ENCODE measurements around the gene MPV17.
"Not testable (repeated sequence)": the region's sequence is repeated elsewhere in the genome, so short reads cannot be mapped to it uniquely, and the experiment has no call there.

The MPV17 gene

GRCh38 chr2:27323596-27324285 is 844 bp upstream of the MPV17 start:
- in situ Hi-C loops (cut with HindIII; ENCODE audit: low sequenced_read_pairs): no loop called here

DNA sequence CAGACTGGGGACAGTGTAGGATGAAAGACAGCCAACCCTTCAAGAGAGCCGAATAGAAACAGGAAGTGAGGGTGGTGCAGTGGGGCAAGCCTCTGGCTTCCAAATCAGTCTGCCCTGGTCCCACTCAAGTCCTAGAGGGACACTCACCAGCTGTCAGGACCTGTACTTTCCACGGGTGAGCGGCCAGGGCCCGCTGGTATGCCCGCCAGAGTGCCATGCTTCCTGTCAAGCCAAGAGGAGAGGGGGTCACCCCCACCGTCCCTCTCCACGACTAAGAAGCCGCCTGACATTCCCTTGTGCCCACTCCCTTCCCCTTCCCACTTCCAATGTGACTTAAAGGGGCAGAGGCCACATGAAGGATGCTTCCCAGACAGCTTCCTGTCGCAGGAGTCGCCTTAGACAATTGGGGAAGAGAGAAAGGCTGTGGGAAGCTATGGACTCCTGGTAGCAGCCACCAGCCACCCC is 564 bp downstream of the MPV17 start:
- in situ Hi-C loops (cut with HindIII; ENCODE audit: low sequenced_read_pairs): no loop called here

DNA sequence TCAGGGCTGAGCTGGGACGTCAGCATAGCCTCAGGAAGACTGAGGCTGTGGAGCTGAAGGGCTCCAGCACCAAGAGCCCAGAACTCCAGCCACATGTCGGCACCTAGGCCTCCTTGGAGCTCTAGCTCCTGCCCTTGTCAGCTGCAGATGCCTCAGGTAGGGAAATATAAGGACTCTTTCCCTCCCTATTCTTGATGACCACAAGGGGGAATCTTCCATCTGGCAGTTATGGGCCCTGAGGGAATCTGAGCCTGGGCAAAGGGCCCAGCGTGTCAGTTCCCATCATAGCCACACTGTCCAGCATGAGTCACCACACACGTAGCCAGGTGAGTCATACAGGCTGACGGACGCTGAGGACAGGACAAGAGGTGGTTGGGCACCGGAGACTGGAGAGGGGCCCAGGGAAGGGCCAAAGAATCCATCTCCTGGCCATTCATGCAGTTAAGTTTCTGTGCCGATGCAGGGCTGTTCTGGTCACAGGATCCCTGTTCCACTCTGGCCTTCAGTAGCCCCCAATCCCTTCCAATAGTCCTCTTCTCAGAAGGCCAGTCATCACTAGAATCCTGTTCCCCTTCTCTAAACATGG is 1.8 kb downstream of the MPV17 start:
- in situ Hi-C loops (cut with HindIII; ENCODE audit: low sequenced_read_pairs): no loop called here

DNA sequence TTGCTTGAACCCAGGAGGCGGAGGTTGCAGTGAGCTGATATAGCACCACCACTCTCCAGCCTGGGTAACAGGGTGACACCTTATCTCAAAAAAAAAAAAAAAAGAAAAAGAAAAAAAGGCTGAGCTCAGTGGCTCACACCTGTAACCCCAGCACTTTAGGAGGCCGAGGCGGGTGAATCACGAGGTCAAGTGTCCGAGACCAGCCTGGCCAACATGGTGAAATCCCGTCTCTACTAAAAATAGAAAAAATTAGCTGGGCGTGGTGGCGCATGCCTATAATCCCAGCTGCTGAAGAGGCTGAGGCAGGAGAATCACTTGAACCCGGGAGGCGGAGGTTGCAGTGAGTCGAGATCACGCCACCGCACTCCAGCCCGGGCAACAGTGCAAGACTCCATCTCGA is 3.1 kb downstream of the MPV17 start:
- in situ Hi-C loops (cut with HindIII; ENCODE audit: low sequenced_read_pairs): not testable (repeated sequence)

DNA sequence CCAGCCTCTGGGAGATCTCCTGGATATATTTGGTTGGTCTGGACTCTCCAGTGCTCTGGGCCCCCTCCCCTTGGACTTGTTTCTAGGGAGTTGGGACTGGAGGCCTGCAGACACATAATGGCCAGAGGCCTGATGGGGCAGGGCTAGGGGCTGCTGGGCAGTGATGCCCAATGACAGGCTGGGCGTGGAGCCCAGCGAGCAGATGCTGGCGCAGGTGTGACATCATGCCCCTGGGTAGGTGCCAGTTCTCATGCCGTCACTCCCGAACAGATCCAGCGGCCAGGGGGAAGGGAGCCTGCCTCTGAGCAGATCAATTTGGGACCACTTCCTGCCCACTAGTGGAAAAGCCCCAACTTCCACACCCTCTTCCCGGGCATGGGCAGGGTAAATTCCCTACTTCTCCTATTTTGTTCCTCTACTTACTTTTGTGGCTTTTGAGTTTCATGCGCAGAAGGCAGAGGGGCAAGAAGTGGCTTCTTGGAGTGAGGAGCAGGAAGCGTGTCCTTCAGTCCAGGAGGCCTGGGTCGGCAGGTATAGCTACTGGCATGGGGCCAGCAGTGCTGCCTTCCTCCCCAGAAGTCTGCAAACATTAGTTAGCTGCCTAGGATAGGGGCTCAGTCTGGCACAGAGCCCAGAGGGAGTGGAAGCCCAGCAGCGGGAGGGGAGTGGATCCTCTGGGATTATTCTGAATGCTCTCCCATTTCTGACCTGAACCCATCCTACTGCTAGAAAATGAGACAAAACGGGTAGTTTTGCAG is 6.1 kb downstream of the MPV17 start:
- in situ Hi-C loops (cut with HindIII; ENCODE audit: low sequenced_read_pairs): no loop called here

DNA sequence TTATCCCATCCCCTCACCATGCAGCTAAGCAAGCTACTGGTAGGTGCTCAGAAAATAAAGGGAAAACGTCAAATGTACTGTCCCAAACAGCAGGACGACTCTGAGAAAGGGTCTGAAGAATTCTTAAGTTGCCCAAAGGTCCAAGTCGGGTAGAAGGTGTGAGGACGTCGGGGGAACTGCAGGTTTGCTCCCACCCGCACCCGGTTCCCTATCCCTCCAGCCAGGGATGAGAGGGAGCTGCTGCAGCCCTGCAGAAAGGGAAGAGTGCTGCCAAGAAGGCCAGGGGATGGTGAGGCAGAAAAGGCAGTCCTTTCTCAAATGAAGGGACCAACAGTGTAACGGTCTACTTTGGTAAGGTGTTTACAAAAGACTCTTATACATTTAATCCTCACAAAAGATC is 7.8 kb downstream of the MPV17 start:
- in situ Hi-C loops (cut with HindIII; ENCODE audit: low sequenced_read_pairs): no loop called here

- in situ Hi-C loops (cut with HindIII; ENCODE audit: low sequenced_read_pairs): no loop called here
Measured at GRCh38 chr2:27314709-27315108, 8.2 kb downstream of the MPV17 start.

DNA sequence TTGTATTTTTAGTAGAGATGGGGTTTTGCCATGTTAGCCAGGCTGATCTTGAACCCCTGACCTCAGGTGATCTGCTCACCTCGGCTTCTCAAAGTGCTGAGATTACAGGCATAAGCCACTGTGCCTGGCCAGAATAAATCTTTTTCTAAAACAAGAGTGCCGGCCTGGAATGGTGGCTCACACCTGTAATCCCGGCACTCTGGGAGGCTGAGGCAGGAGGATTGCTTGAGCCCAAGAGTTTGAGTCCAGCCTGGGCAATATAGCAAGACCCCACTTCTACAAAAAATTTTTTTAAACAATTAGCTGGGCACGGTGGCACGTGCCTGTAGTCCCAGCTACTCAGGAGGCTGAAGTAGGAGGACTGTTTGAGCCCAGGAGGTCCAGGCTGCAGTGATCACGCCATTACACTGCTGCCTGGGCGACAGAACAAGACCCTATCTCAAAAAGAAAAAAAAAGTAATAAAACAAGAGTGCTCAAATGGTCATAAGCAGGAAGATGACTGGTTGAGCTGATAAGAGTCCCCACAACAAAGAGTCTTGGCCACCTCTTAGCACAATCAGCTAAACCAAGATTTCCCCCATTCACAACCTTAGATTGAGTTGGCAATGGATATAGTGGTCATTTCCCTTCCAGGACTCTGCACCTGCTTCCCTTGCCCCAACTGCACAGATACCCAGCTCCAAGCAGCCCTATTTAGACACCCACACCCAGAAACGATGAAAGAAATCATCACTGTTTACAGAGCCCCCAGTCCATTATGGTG is 8.8 kb downstream of the MPV17 start:
- in situ Hi-C loops (cut with HindIII; ENCODE audit: low sequenced_read_pairs): no loop called here

DNA sequence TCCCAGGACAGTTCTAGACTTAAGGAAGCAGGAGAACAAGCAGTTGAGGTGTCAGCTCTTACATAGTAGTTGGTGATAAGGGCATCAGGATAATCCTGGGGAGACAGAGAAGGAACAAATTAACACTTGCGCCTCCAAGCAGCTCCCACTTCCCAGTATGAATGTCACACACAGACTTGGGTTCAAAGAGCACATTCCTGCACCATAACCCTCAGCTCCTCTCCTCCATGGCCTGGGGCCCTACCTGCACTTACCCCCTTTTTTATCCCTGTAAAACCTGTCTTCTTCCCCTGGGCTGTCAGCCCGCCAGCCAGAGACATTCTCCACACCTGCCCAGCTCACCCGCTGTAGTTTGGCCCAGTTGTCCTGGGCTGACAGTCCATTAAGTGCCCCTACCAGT is 10.7 kb downstream of the MPV17 start:
- in situ Hi-C loops (cut with HindIII; ENCODE audit: low sequenced_read_pairs): no loop called here

- in situ Hi-C loops (cut with HindIII; ENCODE audit: low sequenced_read_pairs): no loop called here
Measured at GRCh38 chr2:27309651-27310050, 13.2 kb downstream of the MPV17 start.

GRCh38 chr2:27308359-27308881 is 14.5 kb downstream of the MPV17 start, which contains the start of gene UCN:
Gene UCN, minus strand, starts transcription at chr2:27308445. Its CDS starts 550 bp downstream, at chr2:27307895.
- in situ Hi-C loops (cut with HindIII; ENCODE audit: low sequenced_read_pairs): no loop called here

- in situ Hi-C loops (cut with HindIII; ENCODE audit: low sequenced_read_pairs): no loop called here
Measured at GRCh38 chr2:27307545-27308358, 15.1 kb downstream of the MPV17 start.

- in situ Hi-C loops (cut with HindIII; ENCODE audit: low sequenced_read_pairs): no loop called here
Measured at GRCh38 chr2:27307287-27307544, 15.7 kb downstream of the MPV17 start.

DNA sequence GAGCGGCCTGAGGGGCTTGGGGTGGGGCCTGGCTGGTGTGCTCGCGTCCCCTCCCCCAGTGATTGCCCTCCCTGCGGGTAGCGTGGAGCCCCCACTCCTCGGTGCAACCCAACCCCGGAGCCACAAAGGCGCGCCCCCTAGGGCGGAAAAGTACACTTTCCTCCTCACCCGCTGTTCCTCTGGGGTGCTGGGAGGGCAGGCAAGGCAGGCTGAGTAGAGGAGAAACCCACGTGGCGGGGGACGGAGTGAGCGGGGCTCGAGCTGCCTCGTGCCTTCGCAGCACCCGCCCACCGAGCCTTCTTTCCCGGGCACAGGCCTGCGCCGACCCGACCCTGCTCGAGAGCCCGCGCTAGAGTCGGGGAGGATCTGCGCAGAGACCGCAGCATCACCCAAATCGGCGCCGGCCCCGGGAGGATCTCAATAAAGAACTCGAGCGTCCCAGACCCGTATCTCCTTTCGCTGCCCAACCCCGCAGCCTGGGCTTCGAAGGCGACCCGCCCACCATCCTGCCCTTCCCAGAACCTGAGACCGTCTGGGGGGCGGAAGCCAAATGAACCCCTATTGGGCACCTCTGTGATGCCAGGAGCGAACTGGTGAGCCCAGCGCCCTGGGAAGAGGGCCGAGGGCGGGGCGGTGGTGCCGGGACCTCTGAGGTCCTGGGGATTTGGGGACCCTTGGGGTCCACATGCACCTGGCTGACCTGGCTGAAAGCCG is 16.2 kb downstream of the MPV17 start:
- in situ Hi-C loops (cut with HindIII; ENCODE audit: low sequenced_read_pairs): no loop called here

DNA sequence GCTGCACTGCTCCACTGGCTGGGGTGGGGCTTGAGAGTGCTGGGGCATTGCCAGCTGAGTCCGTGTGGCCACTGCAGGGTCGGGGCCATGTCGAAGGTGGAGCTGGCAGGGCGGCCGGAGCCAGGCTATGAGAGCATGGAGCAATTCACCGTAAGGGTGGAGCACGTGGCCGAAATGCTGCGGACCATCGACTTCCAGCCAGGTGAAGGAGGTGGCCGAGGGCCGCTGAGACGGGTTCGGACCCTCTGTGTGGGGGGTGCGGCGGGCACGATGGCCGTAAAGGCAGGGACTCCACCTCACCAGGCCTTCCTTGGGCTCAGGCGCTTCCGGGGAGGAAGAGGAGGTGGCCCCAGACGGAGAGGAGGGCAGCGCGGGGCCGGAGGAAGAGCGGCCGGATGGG is 16.8 kb downstream of the MPV17 start:
- in situ Hi-C loops (cut with HindIII; ENCODE audit: low sequenced_read_pairs): no loop called here

GRCh38 chr2:27305516-27305915 is 17.4 kb downstream of the MPV17 start:
- in situ Hi-C loops (cut with HindIII; ENCODE audit: low sequenced_read_pairs): no loop called here

DNA sequence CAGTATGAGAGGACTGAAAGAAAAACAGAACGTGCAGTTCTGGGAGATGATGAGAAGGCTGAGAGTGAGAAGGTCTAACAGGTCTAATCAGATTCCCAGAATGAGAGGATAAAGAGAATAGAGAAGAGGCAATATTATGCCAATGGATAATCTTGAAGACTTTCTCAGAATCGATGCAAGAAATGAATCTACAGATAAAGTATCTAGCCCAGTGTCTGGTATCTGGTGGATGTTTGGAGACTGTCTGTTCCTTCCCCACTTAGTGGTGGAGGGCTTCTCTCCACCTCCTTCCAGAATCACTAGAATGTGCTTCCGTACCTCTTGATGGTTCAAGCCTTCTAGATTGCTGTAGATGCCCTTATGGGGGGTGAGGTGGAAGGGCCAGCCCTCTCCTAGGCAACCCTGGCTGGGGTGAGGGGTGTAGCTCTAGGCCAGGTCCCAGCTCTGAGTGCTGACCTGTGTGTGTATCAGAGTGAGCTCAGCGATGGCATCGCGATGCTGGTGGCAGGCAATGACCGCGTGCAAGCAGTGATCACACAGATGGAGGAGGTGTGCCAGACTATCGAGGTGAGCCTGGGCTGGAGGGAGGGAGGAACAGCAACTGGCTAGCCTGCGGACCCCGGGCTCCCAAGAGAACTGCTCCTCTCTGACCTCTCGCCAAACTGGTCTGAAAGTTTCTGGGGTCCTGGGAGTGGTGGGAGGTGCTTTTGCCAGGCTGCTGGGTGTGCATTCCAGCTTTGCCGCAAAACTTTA is 18.2 kb downstream of the MPV17 start:
- in situ Hi-C loops (cut with HindIII; ENCODE audit: low sequenced_read_pairs): no loop called here

GRCh38 chr2:27303093-27304025 is 19.5 kb downstream of the MPV17 start:
- in situ Hi-C loops (cut with HindIII; ENCODE audit: low sequenced_read_pairs): no loop called here

Measured in DLD1 (cell line).